Stimulated activated CD4-positive, alpha-beta T cell treated with anti-CD3 and anti-CD28 coated beads, TNF-alpha, amount 100 ng/mL, for 4 hours (primary cell): ENCODE results near the gene BTBD7.

ENCODE experiments used
- DNase-seq, 3 experiments: peaks; one replicate each; pipeline ENCODE4 v3.0.0-alpha.2; 2020; ENCODE audit warnings: low read depth in 3 of 3

Gene BTBD7

DNA sequence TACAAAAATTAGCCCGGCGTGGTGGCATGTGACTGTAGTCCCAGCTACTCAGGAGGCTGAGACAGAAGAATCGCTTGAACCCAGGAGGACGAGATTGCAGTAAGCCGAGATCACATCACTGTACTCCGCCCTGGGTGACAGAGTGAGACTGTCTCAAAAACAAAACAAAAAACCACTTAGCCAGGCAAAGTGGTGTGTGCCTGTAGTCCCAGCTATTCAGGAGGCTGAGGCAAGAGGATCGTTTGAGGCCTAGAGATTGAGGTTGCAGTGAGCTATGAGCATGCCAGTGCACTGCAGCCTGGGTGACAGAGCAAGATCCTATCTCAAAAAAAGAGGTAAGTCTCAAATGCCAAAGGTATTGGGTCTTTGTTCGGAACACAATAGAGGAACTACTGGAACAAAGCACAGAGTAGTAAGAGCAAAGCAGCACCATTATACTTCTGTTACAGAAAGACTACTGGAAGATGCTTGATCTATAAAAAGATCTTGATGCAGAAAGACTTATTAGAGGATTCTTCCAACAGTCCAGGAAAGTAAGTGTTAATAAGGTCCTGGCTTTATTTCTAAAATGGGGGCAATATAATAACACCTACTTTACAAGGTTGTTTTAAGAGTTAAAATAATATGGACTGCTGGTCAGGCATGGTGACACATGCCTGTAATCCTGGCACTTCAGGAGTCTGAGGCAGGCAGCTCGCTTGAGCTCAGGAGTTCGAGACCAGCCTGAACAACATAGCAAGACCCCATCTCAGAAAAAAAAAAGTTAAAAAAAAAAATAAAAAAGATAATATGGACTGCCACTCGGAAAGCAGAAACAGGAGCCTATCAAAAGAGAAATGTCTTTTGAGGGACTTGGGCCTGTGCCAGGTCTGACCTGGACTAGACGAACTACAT, 29.9 kb downstream of the BTBD7 start:
- no peak for DNase-seq

DNA sequence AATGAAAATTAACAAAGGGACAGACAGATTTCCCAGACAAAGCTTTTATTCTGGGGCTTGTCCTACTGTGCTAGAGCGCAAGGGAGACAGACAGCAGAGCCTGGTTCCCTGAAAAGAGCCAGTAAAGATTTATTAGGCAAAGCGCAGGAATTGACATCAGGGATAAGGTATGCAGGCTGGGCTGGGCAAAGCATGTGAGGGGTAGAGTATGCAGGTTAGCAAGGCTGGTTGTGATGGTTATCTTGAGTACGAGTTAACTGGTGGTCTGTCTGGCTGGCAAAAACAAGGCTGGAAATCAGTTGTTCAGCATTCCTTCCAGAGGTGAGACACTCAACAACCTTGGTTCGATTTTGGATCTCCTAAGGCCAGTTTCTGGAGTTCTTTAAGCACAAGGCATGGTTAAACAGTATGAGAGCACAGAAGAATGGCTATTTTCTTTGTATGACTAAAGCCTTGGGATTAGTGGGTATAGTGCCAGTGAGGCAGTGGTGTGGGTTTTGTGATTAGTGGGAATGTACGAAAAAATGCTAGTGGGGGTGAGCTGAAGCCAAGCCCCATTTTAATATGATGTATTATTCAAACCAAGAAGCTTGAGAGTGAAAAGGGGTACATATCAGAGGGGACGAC, 30.9 kb downstream of the BTBD7 start:
- DNase-seq: no peak

DNA sequence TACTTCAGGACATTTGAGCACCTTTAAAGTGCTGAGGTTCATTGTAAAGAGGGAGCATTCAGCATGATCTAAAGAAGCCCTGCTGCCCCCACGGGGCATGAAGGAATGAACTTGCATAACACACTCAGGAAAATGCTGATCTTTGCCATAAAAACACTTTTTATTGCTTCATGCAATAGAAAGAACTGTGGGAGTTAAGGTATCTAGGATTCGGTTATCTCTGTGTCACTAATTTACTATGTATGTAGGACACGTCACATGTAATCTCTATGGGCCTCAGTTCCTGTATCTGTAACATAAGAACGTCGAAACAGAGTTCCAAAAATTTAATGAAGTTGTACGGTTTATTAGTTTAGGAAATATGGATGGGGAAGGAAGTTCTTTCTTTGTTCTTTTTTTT, 33.0 kb downstream of the BTBD7 start:
- DNase-seq: no peak

DNA sequence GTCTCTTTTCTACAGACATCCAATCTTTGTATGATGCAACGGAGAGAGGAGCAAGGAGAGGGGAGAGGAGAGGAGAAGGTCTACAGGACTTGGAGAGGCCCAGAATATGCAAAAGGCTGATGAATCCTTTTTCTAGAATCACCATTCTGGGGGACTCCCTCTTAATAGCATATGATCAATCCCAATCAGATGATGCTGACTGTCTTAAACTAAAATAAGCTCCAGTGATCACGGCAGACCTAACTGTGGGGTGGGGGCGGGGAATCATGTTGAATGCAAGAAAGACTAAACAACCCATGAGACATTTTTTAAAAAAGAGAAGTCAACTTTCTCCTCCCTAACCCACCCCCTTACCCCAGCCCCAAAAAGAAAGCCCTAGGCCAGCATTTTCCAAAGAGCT, 33.4 kb downstream of the BTBD7 start:
- no peak for DNase-seq

DNA sequence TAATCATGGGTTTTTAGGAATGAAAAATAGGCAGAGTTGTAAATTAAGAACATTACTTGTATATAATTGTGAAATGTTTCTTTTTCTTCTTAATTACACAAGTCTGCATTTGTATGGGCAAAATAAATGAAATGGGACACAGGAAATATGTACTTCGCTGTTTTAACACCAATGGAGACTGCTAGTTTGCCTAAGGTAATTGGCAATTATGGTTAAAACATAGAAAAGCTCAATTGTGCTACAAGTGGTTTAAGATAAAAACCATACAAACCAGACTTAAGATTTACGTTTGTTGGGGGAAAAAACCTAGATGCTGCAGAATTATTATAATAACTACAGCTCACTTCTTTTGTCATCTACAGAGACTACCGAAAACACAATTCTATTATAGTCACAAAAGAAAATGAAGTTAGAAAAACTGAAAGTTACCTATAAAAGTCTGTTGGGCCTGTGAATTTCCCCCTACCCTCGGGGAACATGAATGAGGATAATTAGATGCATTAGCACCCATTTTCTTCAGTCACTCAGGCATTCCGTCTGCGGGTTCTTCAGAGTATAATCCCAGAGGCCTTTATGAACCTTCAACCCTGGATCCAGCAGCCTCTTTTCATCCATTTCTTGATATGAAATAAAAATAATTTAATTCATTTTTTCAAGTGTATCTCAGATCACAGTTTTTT, 37.2 kb downstream of the BTBD7 start:
- DNase-seq: no peak

DNA sequence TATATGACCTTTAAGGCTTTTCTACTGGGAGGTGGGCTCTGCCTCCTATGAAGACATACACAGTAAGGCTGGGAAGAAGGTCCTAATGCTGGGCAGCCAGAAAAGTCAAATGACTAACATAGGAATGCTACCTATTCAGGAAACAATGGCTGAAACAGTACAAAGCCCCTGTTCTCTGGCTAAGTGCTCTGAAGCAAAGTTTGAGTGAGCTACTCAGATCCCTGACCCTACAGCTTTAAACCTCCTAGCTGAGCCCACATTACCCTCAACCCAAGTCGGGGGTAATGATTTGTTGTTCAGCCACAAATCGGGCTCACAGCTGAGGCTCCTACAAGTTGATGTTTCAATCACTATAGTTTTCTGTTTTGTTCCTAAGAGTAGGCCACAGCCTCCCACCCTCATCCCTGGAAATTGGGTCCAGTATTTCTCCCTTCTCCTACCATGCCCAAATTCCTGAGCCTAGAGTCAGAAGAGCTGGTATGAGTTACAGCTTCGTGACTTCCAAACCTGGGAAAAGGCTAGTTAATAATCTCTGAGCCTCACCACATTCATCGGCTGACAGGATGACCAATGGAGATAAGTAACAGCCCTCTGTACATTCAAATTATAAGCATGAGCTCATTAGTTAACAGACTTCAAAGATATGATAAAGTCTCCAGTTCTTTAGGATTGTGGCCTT, 46.5 kb downstream of the BTBD7 start:
- DNase-seq: no peak

DNA sequence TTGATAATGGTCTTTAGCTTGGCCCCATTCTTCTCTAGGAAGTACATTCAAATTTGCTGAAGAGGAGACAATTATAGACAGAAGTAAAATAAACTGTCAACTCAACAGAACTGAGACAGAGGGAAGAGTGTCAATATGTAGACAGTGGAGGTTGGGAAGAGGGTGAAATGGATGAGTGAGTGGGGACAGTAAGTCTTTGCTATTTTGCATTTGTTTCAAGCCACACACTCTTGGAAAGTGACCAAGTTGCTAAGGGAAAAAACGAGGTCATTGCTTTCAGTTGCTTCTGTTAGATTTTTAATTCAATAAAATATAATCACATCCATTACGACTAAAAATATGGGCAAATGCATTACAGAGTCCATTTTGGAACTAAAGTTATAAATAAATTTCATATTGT, 47.8 kb downstream of the BTBD7 start:
- DNase-seq: no peak

DNA sequence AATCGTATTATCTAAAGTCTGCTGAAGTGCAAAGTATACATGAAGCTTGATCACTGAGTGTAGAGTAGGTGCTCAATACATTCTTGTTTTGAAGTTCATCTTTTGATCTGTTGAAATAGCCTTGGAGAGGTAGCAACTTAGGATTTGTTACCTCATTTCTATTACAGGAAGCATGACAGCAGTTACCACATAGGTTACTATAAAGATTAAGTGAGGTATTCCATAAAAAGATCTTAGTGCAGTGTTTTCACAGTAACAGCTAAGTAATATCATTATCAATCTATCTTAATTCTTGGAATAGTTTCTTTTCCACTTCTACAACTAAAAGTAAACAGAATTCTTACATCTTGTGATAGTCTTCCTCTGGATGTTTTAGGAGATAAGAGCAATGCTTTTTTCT, 50.9 kb downstream of the BTBD7 start:
- no peak for DNase-seq

DNA sequence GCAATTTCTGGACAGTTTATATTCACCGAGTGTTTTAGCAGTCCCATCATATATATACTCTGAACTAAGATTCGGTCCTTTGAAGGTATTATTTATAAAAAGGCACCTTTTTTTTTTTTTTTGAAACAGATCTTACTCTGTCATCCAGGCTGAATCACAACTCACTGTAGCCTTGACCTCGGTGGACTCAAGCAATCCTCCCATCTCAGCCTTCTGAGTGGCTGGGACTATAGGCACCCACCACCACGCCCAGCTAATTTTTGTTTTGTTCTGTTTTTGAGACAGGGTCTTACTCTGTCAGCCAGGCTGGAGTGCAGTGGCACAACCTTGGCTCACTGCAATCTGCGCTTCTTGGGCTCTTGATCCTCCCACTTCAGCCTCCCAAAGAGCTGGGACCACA, 52.1 kb downstream of the BTBD7 start:
- DNase-seq: no peak

DNA sequence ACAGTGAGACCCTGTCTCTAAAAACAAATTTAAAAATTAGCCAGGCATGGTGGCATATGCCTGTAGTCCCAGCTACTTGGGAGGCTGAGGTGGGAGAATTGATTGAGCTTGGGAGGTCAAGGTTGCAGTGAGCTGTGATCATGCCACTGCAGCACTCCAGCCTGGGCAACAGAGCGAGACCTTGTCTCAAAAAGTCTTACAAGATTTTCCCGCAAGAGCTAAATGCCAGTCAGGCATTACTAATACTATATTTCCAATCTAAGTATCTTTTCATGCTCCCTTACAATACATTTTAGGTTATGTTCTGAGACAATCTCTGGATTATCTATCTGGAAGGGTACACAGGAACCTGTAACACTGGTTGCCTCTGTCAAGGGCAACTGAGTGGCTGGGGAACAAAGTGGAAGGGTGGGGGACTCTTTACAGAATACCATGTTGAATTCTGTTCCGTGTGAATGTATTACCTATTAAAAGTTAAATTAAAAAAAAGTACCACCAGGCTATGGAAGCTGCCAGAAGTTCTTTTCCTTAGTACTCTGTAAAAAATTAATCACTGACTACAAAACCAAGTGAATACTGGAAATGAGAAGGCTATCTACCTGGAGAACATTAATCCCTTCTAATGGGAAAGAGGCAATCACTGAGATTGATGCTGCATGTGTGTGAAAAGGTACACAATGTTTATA, 56.7 kb downstream of the BTBD7 start:
- no peak for DNase-seq

DNA sequence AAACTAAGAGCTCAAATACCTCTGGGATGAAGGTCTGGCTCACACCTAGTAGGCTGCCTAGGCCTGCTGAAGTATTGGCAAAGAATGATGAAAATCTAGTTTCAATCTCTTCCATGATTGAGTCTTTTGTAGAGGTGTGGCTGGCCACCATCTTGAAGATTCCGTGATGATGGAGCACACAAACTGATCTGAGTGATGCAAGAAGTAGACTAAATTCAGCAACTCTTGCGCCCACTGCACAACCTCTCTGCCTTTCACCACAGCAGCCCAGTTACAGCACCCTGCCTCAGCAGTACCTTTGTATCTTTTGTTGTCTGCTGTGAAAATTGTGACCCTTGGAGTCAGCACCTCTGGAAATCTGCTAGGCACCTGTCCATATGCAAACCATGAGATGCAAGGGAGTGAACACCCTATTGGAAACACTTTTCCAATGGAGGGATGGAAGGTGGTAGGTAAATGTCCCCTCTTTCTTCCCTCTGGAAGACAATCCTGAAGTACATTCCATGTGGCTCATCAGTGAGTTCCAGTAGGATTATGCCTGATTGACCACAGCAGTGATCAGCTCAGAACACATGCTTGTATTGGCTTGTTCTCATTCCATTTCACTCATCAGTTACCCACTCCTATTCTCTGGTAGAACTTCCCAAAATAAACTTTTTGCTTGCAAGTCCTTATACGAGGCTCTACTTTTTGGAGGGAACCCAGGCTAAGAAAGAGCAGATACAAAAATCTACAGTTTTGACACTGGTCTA, 58.6 kb downstream of the BTBD7 start:
- no peak for DNase-seq

DNA sequence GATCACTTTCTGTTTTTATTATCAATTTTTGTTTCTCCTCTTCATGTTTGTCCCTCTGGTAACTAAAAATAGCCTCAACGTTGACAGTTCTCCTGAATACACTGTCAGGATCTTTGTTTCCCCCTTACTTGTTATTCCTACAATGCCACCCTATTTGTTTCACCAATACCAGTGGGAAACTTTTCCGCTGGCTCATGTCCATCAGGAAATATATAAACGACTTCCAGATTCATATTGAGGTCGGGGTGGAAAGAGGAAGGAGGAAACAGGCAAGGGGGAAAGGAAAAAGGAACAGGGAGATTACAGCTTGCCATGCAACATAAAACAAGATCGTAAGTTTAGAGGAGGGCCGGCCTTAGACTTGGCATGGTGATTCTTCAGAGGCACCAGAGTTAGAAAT, 61.7 kb downstream of the BTBD7 start:
- DNase-seq: no peak

DNA sequence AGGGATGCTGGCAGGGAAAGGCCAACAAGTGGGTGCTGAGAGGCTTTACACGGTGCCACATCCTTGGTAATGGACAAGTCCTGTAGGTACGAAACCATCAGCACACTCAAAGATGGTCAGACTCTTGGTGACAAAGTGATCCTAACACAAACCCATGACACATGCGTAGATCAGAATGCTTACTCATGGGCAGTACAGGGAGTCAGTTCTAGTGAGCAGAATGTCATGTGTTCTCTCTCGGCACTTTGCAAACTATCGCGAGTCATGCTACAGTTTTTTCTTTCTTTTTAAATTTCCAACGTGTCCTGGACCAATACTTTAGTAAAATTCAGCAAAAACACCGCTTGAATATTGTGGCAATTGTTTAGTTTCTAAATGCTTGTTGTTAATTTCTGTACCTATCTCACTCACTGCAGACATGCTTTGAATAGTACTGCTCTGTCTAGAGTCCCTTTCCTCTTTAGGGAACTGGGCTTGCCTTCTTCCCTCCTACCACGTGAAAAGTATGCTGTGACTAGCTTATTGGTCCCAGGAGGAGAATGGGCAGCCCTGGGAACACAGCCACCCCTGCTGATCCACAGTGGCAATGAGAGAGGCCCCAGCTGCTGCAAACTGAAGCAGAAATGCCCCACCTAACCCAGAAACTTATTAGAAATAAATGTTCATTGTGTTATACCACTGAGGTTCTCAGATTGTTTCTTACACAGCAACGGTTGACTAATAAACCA, 63.3 kb downstream of the BTBD7 start:
- no peak for DNase-seq

DNA sequence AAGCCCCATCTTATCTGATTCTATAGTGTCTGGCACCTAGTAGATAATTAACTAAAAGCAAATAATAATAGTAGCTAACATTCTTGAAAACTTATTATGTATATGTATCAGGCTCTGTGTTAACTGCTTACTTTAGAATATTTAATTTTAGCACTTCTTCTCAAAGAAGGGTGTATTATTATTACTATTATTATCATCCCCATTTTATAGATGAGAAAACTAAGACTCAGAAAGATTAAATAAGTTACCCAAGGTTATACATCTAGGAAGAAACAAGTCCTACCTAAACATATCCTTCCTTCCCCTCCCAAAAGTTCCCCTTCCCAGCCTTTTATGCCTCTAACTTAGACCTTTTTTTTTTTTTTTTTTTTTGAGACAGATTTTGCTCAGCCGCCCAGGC, 64.4 kb downstream of the BTBD7 start:
- DNase-seq: no peak

DNA sequence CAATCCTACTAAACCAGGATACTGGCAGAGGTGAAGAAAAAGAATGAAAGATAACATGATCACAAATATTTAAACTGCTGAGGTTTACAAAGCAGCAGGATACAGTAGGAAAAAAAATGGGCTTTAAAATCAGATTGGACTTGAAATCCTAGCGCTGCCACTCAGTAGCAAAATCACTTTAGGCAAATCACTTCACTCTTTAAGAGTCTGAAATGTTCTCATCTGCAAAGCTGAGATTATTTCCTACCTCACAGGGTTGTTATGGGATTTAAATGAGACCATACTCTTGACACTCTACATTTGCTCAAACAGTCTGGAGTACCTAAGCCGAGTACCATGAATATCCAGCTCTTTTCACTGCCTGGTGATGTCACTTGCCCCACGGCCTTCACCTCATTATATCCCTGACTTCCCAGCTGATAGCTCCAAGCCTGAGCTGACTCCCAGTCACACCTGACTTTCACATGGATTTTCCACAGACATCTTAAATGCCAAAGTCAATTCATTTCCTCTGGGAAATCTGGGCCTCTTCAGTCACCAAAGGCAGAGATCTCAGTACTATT, 65.6 kb downstream of the BTBD7 start:
- no peak for DNase-seq

DNA sequence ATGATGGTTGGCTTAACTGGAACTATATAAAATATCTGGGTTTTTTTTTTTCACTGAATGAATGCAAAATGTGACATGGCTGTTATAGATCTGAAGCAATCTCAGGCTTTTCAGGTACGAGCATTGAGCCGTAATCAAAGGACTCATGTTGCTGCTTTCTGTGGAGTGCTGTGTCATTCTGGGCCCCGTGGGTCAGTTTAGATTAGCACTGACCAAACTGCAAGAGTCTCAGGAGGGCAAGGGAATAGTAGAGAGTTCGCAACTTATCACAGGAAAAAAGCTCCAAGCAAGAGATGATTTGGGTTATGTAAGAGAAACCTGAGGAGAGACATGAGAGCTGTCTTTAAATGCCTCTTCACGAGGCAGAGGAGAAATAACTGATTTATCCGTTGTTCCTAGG, 66.7 kb downstream of the BTBD7 start:
- no peak for DNase-seq

DNA sequence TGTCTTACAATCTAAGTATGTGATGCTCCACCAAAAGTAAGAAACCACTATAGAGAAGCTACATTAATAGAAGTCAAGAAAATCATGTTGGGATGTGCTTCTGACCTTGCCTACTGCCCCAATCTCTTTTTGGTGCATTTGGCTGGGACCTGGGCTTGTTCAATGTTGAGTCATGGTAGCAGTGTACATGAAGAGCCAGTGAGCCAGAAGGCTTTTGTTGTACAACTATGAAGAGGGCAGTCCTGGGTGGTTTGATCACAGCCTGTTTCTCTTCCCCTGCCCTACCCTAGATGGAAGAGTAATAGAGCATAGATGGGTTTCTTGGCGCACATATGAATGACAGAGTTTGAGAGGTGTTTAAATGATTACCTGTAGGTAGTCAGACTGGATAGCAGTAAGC, 69.4 kb downstream of the BTBD7 start:
- no peak for DNase-seq

DNA sequence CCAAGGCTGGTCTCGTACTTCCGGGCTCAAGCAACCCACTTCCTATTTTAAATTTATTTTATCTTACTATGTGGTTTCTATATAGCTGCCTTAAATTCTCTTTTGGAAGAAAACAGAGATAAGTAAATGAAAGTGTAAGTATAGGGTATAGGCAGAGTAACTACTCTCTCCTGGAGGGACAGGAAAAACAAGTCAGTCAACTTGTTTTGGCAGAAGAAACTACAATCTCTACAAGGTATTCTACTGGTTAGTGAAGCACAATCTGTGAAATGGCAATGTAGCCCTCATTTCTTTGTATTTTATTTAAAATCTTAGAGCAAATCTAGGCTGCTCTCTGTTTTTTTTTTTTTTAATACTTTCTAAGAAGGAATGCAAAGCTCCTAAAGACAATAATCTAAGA, 70.4 kb downstream of the BTBD7 start:
- no peak for DNase-seq

DNA sequence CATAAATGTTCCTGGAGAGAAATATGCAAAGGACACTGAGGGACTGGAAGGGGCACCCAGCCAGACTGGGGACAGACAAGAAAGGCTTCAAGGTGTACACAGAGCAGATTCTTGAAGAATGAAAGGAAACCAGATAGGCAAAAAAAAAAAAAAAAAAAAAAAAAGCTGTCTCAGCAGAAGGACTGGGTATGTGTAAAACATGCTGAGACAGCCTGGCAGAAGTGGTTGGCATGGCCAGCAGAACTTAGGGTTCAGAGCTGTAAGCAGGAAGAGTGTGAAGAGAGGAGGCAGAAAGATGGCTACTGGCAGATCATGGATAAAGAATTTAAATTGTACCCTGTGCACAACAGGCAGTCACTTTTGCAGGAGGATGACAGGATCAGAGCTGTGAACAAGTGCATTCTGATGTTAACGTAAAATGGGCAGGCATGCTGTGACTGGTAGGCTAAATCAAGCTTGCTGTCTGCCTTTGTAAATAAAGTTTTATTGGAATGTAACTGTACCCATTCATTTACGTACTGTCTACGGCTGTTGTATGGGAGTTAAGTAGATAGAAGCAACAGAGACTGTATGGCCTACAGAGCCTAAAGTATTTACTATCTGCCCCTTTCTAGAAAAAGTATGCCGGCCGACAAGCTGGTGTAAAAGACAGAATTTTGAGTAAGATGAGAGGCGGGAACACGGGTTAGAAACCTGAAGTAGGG, 83.6 kb downstream of the BTBD7 start:
- DNase-seq: no peak
